GM20000 (cell line): ENCODE results near the gene CMTM8.

Experiments
- DNase-seq: peaks from one replicate; pipeline ENCODE4 v3.0.0; 2012; ENCODE audit warnings: low spot score
- TF ChIP-seq, protein P1 (sequence below): IDR thresholded peaks from 2 replicates; pipeline ENCODE4 v1.5.1; 2012; ENCODE audit warnings: mild to moderate bottlenecking, control low read depth; ENCODE audit errors: extremely low read depth, missing control alignments

CMTM8 gene

DNA sequence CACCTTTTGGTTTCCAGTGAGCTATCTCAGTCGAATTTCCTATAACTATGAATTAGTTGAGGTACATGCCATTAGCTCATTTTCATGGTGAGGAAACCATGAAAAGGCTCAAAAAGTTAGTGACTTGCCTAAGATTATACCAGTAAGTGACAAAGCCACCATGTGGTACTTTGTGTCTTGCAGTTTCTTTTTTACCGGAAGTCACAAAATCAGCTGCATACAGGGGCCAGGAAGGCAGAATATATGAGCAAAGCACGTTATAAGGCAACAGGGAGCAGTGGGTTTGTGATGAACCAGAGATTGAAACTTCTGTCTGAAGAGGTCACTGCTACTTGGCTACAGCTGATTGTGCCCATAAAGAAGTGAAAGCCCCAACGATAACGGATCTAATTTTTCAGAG is 50.3 kb downstream of the CMTM8 start:
- TF ChIP-seq, protein P1, sequence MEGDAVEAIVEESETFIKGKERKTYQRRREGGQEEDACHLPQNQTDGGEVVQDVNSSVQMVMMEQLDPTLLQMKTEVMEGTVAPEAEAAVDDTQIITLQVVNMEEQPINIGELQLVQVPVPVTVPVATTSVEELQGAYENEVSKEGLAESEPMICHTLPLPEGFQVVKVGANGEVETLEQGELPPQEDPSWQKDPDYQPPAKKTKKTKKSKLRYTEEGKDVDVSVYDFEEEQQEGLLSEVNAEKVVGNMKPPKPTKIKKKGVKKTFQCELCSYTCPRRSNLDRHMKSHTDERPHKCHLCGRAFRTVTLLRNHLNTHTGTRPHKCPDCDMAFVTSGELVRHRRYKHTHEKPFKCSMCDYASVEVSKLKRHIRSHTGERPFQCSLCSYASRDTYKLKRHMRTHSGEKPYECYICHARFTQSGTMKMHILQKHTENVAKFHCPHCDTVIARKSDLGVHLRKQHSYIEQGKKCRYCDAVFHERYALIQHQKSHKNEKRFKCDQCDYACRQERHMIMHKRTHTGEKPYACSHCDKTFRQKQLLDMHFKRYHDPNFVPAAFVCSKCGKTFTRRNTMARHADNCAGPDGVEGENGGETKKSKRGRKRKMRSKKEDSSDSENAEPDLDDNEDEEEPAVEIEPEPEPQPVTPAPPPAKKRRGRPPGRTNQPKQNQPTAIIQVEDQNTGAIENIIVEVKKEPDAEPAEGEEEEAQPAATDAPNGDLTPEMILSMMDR: no peak
- DNase-seq: no peak

DNA sequence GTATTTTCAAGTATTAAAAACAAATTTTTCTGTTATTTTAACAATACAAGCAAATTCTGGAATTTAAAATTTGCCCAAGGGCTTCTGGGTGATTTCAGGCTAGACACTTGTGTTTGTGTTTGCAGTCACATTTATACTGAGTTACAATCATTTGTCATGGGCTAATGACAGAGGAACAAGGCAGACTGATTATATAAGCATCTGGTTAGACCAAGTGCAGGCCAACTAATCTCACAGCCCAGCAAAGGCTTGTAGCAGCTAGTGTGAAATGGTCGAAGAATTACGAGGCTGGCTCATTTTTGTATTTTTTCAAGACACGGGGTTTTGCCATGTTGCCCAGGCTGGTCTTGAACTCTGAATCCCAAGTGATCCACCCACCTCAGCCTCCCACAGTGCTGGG is 52.1 kb downstream of the CMTM8 start:
- DNase-seq: no peak
- TF ChIP-seq, protein P1: no peak

DNA sequence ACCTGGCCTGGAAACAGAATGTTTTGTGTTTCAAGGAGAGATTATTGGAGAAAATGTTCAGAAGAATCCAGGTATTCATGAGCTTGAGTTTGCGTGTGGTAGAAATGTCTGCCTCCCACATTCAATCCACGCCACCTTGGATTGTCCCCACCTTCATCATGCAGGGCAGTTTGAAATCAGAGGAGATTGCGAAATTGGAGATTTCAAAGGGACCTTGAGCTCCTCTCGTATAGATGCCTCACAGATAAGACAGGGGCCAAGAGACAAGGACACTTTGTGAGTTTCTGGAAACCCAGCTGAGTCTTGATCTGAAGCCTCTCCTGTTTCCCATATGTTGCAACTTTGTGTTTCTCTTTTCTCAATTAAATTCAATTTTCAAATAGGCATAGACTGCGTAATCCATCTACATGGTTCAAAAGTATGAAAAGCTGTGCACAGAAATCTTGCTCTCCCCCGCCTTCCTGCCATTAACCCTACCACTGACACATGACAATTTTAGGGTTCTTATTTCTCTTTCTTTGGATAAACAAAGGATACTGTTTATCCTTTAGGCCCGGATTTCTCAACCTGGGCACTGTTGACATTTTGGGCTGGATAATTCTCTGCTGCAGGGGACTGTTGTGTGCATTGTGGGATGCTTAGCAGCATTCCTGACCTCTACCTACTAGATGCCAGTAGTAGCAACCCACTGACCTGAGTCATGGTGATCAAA is 53.8 kb downstream of the CMTM8 start:
- DNase-seq: no peak
- TF ChIP-seq, protein P1: no peak

DNA sequence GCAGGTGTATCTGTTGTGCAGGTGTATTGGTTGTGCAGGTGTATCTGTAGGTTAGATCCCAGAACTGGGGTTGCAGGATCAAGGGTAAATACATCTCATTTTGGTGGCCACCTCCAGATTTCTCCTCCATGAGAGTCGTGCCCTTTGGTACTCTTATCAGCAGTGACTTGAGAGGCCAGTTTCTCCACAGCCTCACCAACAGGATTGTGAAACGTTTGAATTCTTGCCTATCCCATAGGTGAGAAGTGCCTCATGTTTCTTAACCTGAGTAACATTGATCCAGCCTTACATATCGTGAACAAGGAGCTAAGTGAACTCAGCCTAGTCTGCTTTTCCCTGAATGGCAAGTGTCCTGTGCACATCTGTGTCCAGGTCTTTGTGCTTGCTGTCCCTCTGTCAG is 55.4 kb downstream of the CMTM8 start:
- DNase-seq: no peak
- TF ChIP-seq, protein P1: no peak

DNA sequence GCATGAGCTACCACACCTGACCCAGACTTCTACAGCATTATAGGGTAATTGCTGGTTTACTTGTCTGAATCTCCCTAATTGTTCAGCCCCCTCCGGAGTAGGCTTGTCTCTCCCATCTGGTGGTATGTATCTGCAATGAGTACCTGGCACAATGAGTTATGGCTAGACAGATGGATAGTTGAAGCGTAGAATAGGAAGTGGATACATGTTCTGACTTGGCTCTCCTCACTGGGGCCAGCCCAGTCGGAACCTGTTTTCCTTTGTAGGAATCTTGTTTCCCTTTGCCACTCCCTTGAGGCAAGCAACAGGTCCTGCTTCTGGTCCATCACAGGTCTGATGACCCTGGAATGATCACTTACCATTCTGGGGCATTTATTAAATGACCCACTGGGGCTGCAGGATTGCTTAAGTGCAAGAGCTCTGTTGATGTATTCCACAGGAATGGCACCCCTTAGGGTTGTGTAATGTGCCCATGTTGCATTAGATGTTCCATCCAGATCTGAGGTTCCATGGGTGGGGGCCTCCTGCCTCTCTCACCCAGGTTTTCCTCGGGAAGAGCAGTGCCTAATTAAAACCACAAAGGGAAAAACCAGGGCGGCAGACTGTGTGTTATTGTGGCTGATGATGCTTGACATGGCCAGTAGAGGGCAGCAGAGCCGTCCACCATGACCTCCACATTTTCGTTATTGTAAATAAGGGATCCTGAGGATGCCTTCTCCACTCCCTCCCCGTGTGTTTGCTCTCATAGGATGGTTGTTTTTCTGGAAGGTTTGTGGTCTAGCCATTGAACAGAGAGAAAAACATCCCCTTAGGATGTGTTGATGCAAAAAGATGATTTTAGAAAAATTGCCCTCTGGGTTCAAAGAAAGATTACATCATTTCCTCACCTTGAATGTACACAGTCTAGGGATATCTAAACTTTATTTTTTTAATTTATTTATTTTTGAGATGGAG is 58.0 kb downstream of the CMTM8 start:
- peak; percentile 71 for DNase-seq

DNA sequence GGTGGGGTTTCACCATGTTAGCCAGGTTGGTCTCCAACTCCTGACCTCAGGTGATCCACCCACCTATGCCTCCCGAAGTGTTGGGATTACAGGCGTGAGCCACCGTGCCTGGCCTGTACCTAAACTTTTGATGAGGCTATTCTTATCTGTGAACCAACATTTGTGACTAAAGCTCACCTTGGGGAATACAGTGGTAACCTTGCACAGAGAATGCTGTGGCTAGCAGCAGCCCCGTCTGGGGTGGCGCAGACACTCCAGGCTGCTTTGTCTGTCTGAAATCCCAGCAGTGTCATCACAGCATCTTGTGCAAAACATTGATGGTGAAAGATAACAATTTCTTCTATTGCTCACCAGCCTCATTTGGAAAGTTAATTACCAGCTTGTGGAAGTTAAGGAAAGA is 58.9 kb downstream of the CMTM8 start:
- no peak for DNase-seq
- TF ChIP-seq, protein P1: no peak

More for the DNA sequence above, 58.0 kb downstream of the CMTM8 start:
- TF ChIP-seq, protein P1: peak; percentile 83

DNA sequence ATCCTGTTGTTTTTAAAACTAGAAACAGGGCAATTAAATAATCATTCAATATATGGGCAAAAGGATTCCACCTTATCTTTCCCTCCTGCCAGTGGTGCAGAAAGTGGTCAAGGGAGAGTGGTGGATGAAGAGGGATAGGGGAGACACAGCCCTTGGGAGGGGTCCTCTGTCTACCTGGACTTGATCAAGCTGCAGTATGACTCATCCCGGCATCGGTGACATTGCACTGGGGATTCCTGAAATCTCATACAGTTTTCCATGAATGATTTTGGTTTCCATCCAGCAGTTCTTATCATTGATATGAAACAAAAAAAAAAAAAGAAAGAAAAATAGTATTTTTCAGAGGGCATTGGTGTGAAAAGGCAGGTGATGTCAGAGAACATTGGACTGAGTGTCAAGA is 62.9 kb downstream of the CMTM8 start:
- TF ChIP-seq, protein P1: no peak
- DNase-seq: no peak
